ENCODE data around the gene F7. TPM values are rescaled to one million over a fixed set of nuclear protein-coding genes. Genes with fewer than 3 reads are reported as not detected.

The F7 gene
- total RNA-seq: under 1 TPM in 1 of 4 donors, not detected in 3; 0.17 TPM

- no peak for TF ChIP-seq CTCF (IDR thresholded peaks at IDR 0.05; ENCODE audit: low read depth)
Measured at GRCh38 chr13:113105032-113105920, at the start of gene F7. TSS of gene F7 (plus strand) at chr13:113105791. CDS start at chr13:113105842, 51 bp downstream.

GRCh38 chr13:113057084-113057483 is 48.5 kb upstream of the F7 start:
- no peak for TF ChIP-seq CTCF (IDR thresholded peaks at IDR 0.05; ENCODE audit: low read depth)

DNA sequence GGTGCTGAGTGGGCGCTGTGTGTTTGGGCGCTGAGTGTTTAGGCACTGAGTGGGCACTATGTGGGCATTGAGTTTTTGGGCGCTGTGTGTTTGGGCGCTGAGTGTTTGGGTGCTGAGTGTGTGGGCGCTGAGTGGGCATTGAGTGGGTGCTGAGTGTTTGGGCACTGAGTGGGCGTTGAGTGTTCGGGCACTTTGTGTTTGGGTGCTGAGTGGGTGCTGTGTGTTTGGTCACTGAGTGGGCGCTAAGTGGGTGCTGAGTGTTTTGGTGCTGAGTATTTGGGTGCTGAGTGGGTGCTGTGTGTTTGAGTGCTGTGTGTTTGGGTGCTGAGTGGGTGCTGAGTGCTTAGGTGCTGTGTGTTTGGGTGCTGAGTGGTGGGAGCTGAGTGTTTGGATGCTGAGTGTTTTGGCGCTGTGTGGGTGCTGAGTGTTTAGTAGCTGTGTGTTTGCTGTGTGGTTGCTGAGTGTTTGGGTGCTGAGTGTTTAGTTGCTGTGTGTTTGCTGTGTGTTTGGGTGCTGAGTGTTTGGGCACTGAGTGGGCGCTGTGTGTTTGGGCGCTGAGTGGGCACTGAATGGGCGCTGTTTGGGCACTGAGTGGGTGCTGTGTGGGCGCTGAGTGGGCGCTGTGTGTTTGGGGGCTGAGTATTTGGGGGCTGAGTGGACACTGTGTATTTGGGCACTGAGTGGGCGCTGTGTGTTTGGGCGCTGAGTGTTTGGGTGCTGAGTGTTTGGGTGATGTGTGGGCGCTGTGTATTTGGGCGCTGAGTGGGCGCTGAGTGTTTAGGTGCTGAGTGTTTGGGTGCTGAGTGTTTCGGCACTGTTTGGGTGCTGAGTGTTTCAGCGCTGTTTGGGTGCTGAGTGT is 47.2 kb upstream of the F7 start:
- TF ChIP-seq CTCF (IDR thresholded peaks at IDR 0.05; ENCODE audit: low read depth): no peak

DNA sequence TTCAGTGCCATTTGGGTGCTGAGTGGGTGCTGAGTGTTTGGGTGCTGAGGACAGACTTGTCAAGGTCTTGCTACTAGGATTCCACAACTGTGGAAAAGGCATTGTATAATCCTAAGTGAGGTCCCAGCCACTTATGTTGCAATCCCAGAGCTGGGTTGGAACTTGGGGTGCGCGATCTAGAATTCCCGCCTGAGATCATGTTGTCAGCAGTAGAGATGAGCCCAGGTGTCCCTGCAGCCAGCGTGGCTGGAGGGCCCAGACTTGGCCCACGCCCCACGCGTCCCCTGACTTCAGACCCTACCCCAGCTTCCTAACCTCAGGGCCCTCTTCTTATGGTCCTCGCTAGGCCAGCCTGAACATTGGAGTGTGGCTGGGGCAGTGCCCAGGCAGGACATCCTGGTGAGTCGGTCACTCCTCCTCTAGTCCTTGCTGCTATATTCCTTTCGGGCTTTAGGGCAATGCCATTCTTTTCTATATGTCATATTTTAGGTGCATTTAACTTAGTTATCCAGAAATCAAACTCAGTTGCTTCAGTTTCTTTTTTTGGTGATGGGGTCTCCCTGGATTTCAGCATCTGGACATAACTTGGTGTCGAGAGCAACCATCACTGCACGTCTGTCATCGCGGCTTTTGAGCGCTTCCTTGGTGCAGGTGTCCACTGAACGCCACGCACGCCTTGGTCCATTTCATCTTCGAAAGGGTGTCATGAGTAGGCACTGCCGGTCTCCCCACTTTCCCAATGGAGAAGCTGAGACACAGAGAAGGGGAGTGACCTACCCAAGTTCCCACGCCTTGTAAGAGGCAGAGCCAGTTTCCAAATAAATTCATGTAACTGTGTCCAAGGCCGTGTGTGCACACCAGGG is 46.4 kb upstream of the F7 start:
- TF ChIP-seq CTCF (IDR thresholded peaks at IDR 0.05; ENCODE audit: low read depth): no peak

DNA sequence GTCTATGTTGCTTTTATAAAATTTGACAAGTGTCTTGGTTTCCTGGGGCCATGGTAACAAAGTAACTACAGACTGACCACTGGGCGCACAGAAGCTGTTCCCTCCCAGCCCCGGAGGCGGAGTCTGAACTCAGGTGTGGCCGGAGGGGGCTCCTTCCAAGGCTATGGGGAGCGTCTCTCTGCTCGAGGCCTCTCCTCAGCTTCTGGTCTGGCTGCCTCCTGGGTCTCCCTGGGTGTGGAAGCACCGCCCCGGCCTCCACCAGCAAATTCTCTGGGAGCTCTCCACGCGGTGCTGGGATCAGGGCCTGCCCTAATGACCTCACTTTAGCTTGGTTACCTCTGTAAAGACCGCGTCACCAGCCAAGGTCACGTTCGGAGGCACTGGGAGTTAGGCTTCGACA is 45.7 kb upstream of the F7 start:
- TF ChIP-seq CTCF (IDR thresholded peaks at IDR 0.05; ENCODE audit: low read depth): no peak

DNA sequence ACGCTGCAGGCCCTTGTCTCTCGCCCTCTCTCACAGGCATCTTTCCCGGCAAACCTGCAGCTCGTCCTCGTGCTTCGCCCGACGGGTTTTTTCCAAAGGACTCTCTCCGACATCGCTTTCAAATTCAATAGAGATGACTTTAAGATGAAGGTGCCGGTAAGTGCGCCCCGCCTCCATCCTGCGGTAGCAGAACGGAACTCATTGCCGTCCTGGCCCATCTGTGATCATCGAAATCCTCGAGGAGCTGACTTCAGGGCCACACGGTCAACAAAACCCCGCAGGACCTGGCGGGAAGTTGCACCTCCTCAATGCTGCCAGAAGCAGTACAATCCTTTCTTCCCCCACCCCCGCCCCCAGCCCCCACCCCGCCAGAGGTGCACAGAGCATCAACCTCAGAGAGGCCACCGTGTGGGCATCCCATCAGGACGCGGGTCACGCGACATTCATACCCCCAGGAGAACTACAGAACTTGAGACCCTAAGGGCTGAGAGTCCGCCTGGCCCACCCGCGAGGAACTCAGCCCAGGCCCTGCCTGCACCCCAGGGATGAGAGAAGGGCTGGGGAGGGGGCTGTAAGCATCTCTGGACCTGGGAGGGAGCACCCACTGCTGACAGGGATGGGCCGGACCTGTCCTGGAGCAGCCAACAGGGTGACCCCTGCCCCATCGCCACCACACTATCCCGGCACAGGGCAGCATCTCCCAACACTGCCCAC is 44.9 kb upstream of the F7 start:
- no peak for TF ChIP-seq CTCF (IDR thresholded peaks at IDR 0.05; ENCODE audit: low read depth)
